Fibroblast of skin of back (primary cell): ENCODE data around the gene RGS4.
"Not testable (repeated sequence)": the region's sequence is repeated elsewhere in the genome, so short reads cannot be mapped to it uniquely, and the experiment has no call there.

Source experiments
- DNase-seq: peaks from one replicate; pipeline ENCODE4 v3.0.0-alpha.2; 2013

Gene RGS4

DNA sequence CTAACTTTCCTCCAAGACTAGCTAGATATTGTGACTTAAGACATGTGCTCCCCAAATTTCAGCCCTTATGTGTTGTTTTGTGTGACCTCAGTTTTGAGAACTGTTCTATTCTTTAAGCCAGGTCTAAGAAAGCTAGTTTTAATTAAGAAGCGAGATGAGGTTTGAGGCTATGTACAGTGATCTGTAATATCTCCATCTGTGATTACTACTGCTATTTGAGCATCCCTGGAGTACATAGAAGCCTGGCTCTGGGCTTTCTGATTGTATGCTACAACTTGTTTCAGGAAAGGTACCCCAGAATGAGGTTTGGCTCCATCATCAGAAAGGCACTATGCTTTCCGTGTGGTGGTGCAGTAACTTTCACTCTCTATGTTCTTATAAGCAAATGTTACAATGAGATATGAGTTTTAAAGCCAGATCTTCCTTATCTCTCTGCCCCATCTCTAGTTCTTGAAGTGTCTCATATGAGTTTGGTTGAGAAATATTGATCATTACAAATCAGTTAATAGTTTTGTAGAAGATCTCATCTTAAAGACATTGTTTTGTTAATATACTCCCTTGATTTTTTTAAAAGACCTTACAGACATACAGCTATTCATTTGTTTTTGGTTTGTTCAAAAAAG lies 605 bp downstream of the RGS4 start:
- no peak for DNase-seq

GRCh38 chr1:163071405-163072255 lies 2.5 kb downstream of the RGS4 start:
- peak; percentile 87 for DNase-seq

- DNase-seq = peak; percentile 48
Observed at GRCh38 chr1:163072658-163073057, 3.5 kb downstream of the RGS4 start.

DNA sequence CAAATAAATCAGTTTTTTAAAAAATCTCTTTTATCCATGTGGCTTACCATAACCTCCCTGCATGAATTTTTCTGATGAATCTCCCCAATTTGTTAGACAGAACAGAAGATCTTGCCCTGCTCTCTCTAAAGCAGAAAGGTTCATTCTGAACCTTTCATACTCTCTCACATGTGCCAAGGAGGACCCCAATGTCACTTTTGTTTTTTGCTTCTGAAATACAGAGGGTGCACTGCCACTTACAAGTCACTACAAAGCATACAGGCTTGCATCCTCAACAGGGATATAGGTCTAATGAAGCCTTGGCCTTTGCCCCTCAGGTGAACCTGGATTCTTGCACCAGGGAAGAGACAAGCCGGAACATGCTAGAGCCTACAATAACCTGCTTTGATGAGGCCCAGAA lies 4.8 kb downstream of the RGS4 start:
- DNase-seq = no peak

- DNase-seq = no peak
Observed at GRCh38 chr1:163074716-163075284, 5.6 kb downstream of the RGS4 start.

DNA sequence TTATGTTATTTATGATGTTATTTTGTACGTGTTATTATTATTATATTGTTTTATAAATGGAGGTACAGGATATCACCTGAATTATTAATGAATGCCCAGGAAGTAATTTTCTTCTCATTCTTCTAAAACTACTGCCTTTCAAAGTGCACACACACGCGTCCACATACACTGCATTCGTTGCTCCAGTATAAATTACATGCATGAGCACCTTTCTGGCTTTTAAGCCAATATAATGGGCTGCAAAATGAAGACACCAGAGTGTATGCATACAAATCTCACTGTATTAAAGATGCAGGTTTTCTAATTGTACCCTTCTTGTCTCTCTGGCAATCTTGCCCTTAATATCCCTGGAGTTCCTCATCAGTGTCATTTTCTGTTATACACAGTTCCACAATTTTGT lies 6.9 kb downstream of the RGS4 start:
- DNase-seq = no peak

DNA sequence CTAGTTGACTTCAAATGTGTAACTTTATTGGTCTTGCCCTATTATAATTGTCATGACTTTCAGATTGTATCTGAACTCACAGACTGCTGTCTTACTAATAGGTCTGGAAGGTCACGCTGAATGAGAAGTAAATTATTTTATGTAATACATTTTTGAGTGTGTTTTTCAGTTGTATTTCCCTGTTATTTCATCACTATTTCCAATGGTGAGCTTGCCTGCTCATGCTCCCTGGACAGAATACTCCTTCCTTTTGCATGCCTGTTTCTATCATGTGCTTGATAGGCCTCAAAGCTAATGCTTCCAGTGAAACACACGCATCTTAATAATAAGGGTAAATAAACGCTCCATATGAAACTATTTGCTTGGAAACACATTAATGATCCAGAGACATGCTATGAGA lies 7.3 kb downstream of the RGS4 start:
- no peak for DNase-seq

DNA sequence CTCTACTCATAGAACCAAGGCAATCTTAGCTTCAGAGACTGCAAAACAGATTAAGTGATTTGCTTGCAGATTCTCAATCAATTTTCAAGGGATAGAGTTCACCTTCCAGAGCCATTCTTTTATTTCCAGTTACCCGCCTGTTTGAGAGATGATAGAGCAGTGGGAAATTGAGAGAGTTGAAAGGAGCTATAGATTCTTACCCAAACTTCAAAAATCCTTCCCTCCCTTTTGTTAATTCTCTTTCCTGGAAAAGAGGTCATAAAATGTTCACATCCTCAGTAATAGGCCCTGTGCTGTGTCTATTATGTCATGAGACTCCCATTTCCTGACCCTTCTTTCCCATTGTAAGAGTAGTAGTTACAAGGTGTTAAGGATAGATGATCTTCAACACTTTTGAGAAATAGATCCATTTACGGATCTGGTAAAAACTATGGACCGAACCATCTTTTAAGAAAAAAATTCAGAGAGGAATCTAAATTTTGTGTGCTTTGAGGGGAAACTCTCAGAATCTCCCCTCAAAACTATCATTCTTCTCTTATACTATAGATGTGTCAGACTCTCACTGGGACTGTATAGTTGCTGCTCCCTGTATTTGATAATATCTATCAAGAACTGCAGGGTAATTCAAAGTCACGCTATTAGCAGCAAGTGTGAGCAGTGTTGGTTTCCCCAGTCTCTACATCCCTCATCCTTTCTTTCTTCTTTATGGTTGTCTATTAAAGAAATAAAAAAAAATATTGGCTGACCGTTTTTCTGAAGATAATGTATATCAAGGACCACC lies 8.0 kb downstream of the RGS4 start:
- peak; percentile 28 for DNase-seq

DNA sequence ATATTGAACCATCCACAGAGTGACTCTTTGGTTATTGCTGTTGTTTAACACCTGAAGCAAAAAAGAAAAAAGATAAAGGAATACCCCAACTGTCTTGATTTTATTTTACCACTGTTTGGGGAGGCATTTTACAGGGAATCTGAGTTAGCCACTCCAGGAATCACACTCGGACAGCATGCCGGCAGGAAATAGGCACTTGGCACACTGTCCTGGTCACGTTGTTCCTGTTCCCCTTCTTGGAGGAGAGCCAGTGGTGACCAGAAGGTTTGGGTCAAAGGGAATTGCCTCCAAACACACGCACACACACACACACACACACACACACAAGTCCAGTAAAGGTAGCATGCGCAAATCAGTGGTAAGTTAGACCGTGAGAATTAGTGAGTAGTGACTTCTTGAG lies 13.8 kb downstream of the RGS4 start:
- no peak for DNase-seq

DNA sequence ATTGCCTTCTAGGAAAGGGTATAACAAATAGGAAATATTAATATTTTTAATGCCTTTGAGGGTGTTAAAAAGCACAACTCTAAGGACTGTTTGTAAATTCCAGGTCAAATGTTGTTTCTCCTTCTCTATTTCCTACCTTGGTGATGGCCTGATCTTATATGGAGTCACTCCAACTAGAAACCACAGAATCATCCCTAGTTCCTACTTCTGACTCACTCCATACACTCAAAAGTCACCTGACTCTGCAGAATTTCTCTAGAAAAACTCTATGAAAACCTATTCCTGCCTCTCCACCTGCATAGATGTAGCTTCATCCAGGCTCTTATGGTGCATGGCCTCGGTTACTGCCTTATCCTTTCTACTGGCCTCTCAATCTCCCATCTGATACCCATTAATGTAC lies 14.5 kb downstream of the RGS4 start:
- DNase-seq = peak; percentile 42

DNA sequence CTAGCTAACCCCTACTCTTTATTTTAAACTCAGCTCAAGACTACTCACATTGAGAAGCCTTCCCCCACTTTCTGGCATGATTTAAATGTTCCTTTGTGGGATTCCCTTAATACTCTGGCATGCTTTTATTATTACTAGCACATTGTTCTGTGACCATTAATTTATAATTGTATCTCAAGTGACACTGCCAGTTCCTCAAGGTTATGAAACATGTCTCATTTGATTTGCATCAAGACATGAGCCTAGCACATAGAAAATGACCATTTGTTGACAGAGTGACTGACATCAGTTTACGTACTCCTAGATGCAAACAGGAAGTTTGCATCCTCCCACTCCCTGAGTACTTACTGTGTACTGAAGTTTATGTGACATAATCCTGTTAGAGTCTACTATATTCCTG lies 15.2 kb downstream of the RGS4 start:
- DNase-seq = peak; percentile 68

DNA sequence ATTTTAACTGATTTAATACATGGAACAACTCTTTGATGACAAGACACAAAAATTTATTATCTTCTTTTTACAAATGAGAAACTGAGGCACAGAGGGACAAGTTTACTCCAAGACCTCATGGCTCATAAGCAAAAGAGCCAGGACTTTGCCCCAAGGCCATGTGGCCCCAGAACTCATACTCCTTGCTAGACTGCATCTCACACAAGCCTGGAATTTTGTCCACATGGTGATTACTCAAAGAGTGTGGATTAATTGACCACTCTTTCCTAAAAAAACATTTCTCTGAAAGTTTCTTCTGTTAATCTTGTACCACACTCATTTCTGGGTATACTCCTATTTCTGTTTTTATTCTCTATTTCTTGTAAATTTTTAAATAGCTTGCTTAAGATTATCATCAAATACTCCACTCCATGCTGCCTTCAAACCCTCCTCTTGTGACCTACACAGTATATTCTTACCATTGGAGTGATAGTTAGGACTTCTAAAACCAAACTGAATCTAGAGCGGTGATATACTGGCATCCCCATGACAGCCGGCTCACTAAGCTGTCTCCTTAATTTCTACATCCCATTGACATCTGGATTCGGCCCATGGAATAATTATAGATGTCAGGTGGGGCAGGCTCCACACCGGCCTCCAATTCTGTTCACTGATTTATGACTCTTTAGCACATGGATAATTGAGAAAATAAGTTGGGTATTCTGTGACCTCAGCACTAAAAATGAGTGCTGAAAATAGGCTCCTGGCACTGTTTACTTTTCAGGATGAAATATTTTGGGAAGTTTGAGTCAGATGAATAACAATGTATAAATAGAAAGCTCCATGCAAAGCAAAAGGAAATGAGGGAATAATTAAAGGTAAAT lies 16.1 kb downstream of the RGS4 start:
- DNase-seq = peak; percentile 82

DNA sequence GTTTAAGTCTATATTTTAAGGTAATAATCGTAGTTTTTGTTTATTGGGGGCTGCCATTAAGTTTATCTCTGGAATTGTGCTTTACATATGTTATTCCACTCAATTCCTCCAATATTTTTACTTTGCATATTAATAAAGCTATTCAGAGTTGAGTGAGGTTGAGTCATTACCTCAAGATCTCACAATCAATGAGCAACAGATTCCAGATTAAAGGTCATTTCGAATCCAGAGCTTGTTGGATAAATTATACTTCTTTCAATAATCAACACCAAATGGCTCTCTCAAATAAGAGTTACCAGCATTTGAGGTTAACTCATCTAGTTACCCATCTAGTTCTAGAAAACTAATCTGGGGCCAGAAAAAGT lies 16.7 kb downstream of the RGS4 start:
- DNase-seq = peak; percentile 56

DNA sequence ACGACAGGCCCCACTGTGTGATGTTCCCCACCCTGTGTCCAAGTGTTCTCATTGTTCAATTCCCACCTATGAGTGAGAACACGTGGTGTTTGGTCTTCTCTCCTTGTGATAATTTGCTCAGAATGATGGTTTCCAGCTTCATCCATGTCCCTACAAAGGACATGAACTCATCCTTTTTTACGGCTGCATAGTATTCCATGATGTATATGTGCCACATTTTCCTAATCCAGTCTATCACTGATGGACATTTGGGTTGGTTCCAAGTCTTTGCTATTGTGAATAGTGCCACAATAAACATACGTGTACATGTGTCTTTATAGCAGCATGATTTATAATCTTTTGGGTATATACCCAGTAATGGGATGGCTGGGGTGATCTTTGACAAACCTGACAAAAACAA lies 20.0 kb downstream of the RGS4 start:
- not testable (repeated sequence) for DNase-seq

DNA sequence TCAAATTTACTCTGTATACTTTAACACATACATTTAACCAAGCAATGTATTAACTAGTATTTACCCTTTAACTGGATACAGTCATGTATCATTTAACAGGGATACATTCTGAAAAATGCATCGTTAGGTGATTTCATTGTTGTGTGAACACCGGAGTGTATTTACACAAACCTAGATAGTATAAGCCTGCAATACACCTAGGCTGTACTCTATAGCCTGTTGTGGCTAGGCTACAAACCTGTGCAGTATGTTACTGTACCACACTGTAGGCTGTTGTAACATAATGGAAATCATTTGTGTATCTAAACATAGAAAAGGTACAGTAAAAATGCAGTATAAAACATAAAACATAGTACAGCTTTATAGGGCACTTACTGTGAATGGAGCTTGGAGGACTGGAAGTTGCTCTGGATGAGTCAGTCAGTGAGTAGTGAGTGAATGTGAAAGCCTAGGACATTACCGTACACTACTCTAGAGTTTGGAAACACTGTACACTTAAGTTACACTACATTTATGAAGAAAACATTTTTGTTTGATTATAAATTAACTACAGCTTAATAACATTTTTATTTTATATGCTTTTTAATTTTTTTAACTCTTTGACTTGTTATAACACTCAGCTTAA lies 21.3 kb downstream of the RGS4 start:
- peak; percentile 64 for DNase-seq

DNA sequence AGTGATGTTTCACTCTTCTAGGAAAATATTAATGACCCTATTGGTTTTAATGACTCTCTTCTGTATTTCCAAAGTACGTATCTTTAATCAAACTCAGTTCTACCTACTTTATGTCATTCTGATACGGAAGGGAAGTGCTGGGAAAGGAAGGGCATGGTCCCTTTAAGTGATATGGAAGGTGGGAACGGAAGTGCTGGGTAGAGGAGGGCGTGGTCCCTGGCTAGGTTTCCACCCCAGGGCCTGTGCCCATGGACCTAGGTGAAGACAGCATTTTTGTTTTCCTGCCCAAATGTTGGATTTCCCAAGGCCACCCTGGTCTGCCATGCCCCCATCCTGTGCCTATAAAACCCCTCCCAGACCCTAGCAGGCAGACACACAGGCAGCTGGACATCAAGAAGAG lies 24.0 kb downstream of the RGS4 start:
- DNase-seq = no peak

DNA sequence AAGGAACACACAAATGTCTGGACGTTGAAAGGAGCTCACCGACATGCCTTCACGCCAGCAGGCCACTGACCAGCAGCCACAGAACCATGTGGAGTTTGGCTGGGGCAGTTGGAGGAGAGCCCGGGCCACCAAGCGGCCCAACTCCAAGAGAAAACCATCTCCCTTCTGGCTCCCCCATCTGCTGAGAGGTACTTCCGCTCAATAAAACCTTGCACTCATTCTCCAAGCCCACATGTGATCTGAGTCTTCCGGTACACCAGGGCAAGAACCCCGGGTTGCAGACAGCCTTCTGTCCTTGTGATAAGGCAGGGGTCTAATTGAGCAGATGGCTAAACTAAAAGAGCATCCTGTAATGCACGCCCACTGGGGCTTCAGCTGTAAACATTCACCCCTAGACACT lies 24.4 kb downstream of the RGS4 start:
- no peak for DNase-seq

DNA sequence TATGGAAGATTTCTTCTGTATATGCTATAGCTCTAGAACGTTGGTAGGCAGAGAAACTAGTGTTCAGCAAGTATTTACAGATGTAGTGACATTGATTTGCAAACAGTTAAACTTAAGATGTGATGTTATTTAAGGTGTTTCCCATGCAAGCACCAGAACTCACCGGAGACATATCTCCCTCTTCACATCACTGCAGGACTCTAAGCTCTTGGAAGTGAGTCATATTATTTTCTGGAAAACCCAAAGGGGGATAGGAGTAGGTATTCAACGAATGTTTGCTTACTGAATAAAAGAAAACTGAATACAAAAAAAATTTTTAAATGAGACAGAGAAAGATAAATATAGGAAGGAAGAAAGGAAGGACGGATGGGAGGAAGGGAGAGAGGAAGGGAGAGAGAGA lies 25.0 kb downstream of the RGS4 start:
- peak; percentile 39 for DNase-seq

GRCh38 chr1:163094589-163094988 lies 25.4 kb downstream of the RGS4 start:
- no peak for DNase-seq

- DNase-seq = no peak
Observed at GRCh38 chr1:163095213-163095612, 26.1 kb downstream of the RGS4 start.

DNA sequence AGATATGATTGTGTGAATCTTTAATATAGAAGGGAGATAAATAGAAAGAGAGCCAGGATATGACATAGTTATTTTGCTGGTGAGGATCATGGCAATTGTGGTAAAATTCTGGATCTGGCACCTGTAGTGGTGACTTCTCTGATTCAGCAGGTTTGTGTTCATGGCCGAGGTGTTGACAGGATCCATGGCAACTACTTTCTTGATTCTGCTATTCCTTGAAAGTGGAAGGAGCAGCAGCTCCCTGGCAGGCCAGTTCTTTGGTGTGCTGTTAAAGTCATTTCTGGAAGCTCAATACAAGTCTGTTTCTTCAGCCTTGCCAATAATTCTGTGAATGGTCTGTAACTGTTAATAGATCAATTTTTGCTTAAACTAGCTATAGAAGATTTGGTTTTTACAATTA lies 33.4 kb downstream of the RGS4 start:
- DNase-seq = no peak
